HUES48 (cell line): ENCODE measurements around the gene PLP2.
"Not testable (repeated sequence)": the region's sequence is repeated elsewhere in the genome, so short reads cannot be mapped to it uniquely, and the experiment has no call there.

Source experiments
- H3K27ac ChIP-seq: one replicate; pipeline ENCODE4 v1.7.0; 2013; ENCODE audit warnings: low read depth, low read length, inconsistent platforms
- H3K27me3 ChIP-seq: 2 replicates; pipeline ENCODE4 v1.6.1; 2013; ENCODE audit warnings: mild to moderate bottlenecking, low read length; ENCODE audit not compliant: control insufficient read depth, insufficient read depth
- H3K36me3 ChIP-seq: 2 replicates; pipeline ENCODE4 v1.6.1; 2013; ENCODE audit warnings: low read length; ENCODE audit not compliant: control insufficient read depth, insufficient read depth
- H3K4me1 ChIP-seq: 2 replicates; pipeline ENCODE4 v1.6.1; 2013; ENCODE audit warnings: mild to moderate bottlenecking, low read length; ENCODE audit not compliant: control insufficient read depth, insufficient read depth
- H3K4me3 ChIP-seq: 2 replicates; pipeline ENCODE4 v1.5.1; 2013; ENCODE audit warnings: mild to moderate bottlenecking, low read depth, low read length
- H3K9ac ChIP-seq: 2 replicates; pipeline ENCODE4 v1.6.1; 2013; ENCODE audit warnings: mild to moderate bottlenecking, low read depth, low read length, moderate library complexity
- H3K9me3 ChIP-seq: 2 replicates; pipeline ENCODE4 v1.6.1; 2013; ENCODE audit warnings: low read length; ENCODE audit not compliant: control insufficient read depth, insufficient read depth

The PLP2 gene

GRCh38 chrX:49147936-49148335 is 23.8 kb upstream of the PLP2 start:
- Histone ChIP-seq H3K36me3 (no peaks in the 10 kb centered on the region), H3K4me1 (no peaks in the 10 kb centered on the region), H3K27ac (no peak overlapping the region), H3K4me3 (no peak overlapping the region), H3K27me3 (no peaks in the 10 kb centered on the region), H3K9ac (no peak overlapping the region), H3K9me3 (peaks cover 42% of the 10 kb centered on the region)

DNA sequence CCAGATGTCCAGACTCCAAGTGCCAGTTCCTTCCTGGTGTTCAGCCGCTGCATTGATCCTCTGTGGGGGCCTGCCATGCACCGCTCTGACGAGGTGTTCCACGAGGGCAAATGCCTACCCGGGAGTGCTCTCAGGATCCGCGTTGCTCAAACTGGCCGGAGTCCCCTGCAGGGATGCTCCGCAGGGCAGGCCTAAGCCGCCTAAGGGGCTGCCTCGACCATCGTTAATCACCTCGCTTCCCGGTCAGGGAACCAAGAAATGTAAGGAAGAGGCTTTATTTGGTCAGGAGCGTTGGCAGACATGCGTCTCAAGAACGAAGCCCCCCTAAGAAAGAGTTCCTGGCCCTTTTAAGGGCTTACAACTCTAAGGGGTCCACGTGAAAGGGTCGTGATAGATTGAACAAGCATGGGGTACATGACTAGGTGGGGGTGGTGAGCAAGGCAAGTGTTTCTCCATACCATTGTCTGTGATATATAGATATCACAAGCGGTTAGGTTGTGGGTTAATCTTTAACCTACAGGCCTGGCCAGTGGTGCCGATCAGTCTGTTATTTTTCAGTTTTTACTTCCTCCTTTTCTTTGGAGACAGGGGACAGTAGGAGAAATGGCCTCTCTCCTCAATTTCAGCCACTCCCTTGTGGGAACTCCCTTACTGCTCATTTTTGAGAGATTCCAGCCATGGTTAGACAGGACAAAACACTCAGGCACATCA is 23.2 kb upstream of the PLP2 start:
- not testable (repeated sequence) for H3K27me3 ChIP-seq, H3K4me1 ChIP-seq, H3K4me3 ChIP-seq, H3K27ac ChIP-seq, H3K36me3 ChIP-seq, H3K9ac ChIP-seq
- peaks cover 42% of the 10 kb centered on the region for H3K9me3 ChIP-seq

- not testable (repeated sequence) for H3K9ac ChIP-seq, H3K27me3 ChIP-seq, H3K4me1 ChIP-seq, H3K4me3 ChIP-seq, H3K36me3 ChIP-seq, H3K27ac ChIP-seq
- H3K9me3 ChIP-seq: peaks cover 39% of the 10 kb centered on the region
Observed at GRCh38 chrX:49149291-49149690, 22.4 kb upstream of the PLP2 start.

DNA sequence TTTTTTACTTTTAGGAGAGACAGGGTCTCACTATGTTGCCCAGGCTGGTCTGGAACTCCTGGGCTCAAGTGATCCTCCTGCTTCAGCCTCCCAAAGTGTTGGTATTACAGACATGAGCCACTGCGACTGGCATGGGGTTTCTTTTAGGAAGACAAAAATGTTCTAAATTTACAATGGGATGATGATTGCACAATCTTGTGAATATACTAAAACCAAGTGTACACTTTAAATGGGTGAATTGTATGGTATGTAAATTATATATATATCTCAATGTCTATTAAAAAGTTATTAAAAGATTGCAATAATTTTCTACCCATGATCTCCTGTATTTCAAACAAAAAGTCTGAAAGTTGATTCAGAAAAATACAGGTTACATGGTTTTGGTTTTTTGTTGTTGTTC is 18.2 kb upstream of the PLP2 start:
- peaks cover 27% of the 10 kb centered on the region for H3K9me3 ChIP-seq
- H3K9ac ChIP-seq: no peak overlapping the region
- no peaks in the 10 kb centered on the region; the same call in 1 of the 2 replicates for H3K27me3 ChIP-seq
- H3K36me3 ChIP-seq: no peaks in the 10 kb centered on the region
- H3K27ac ChIP-seq: no peak overlapping the region
- no peak overlapping the region for H3K4me3 ChIP-seq
- H3K4me1 ChIP-seq: no peaks in the 10 kb centered on the region; the same call in 1 of the 2 replicates

GRCh38 chrX:49155243-49155899 is 16.3 kb upstream of the PLP2 start:
- H3K27me3 ChIP-seq: no peaks in the 10 kb centered on the region; the same call in 1 of the 2 replicates
- H3K9ac ChIP-seq: no peak overlapping the region
- H3K4me1 ChIP-seq: no peaks in the 10 kb centered on the region; the same call in 1 of the 2 replicates
- H3K4me3 ChIP-seq: peak overlapping the region; percentile 75
- H3K9me3 ChIP-seq: peaks cover 31% of the 10 kb centered on the region
- H3K36me3 ChIP-seq: no peaks in the 10 kb centered on the region
- H3K27ac ChIP-seq: peak overlapping the region; percentile 95

GRCh38 chrX:49155900-49156837 is 15.5 kb upstream of the PLP2 start:
- peak overlapping the region; percentile 75 for H3K4me3 ChIP-seq
- peak overlapping the region; percentile 59 for H3K9ac ChIP-seq
- no peaks in the 10 kb centered on the region; the same call in 1 of the 2 replicates for H3K27me3 ChIP-seq
- no peaks in the 10 kb centered on the region for H3K36me3 ChIP-seq
- H3K27ac ChIP-seq: peak overlapping the region; percentile 95
- peaks cover 27% of the 10 kb centered on the region for H3K9me3 ChIP-seq
- no peaks in the 10 kb centered on the region; the same call in 1 of the 2 replicates for H3K4me1 ChIP-seq

- H3K27ac ChIP-seq: no peak overlapping the region
- no peak overlapping the region for H3K9ac ChIP-seq
- H3K9me3 ChIP-seq: peaks cover 23% of the 10 kb centered on the region
- H3K4me1 ChIP-seq: no peaks in the 10 kb centered on the region; the same call in 1 of the 2 replicates
- no peak overlapping the region; the same call in 1 of the 2 replicates for H3K4me3 ChIP-seq
- no peaks in the 10 kb centered on the region; the same call in none of the 2 replicates for H3K27me3 ChIP-seq
- no peaks in the 10 kb centered on the region for H3K36me3 ChIP-seq
Observed at GRCh38 chrX:49157194-49157593, 14.5 kb upstream of the PLP2 start.

GRCh38 chrX:49160908-49161307 is 10.8 kb upstream of the PLP2 start:
- Histone ChIP-seq H3K4me3 (no peak overlapping the region), H3K4me1 (no peaks in the 10 kb centered on the region; the same call in 1 of the 2 replicates), H3K36me3 (no peaks in the 10 kb centered on the region), H3K27me3 (peaks cover 6% of the 10 kb centered on the region), H3K9me3 (peaks cover 12% of the 10 kb centered on the region), H3K9ac (no peak overlapping the region), H3K27ac (no peak overlapping the region)

DNA sequence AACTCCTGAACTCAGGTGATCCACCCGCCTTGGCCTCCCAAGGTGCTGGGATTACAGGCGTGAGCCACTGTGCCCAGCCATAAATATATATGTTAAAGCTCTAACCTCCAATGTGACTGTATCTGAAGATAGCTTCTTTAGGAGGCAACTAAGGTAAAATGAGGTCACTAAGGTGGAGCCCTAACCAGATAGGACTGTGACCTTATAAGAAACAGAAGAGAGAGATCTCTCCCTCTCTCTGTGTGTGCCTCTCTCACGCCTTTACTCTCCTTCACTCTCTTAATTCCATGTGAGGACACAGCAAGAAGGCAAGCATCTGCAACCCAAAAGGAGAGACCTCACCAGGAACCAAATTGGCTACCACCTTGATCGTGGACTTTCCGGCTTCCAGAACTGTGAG is 10.1 kb upstream of the PLP2 start:
- Histone ChIP-seq H3K4me1 (peaks cover 1% of the 10 kb centered on the region; the same call in 1 of the 2 replicates), H3K27me3 (peaks cover 6% of the 10 kb centered on the region), H3K9ac (no peak overlapping the region), H3K36me3 (no peaks in the 10 kb centered on the region), H3K27ac (no peak overlapping the region), H3K9me3 (peaks cover 12% of the 10 kb centered on the region), H3K4me3 (no peak overlapping the region)

- Histone ChIP-seq H3K27ac (no peak within 1 kb of the TSS), H3K9me3 (peaks cover 12% of the 10 kb centered on the region), H3K4me3 (peak within 1 kb of the TSS; percentile 61), H3K4me1 (peaks cover 10% of the 10 kb centered on the region), H3K36me3 (no peaks in the 10 kb centered on the region), H3K27me3 (peaks cover 11% of the 10 kb centered on the region), H3K9ac (no peak within 1 kb of the TSS)
Observed at GRCh38 chrX:49162620-49163019, 9.1 kb upstream of the PLP2 start, which contains the start of gene MAGIX. Gene MAGIX (plus strand): TSS chrX:49162758. CDS start chrX:49162890, 132 bp downstream.
